HCT116 (cell line): ENCODE measurements around the gene EXD3. TPM values are rescaled to one million over a fixed set of nuclear protein-coding genes. Genes with fewer than 3 reads are reported as not detected.
A peak's percentile ranks its signal among the peaks of the same experiment; 100 is the strongest.

Source experiments
- ATAC-seq: fragments of 200-7000 bp; cut with Tn5 transposase; 2 replicates; pipeline ENCODE4 v1.9.1; 2020; ENCODE audit warnings: mild to moderate bottlenecking, moderate library complexity
- BruUV-seq: library from RNA; stranded (reverse); fragments of 400-500 nt; replicated peaks from 2 replicates; lab custom pipeline; 2021; lab: Mats Ljungman, UMichigan
- CTCF ChIA-PET: fragments of 300-600 bp; sonication (Branson Sonifier 250); formaldehyde crosslinking; loops from one replicate; lab custom pipeline; 2021; ENCODE audit warnings: antibody characterized with exemption; lab: Charles Lee
- POLR2A ChIA-PET: fragments of 300-600, 350-600 bp; sonication (Branson Sonifier 250); formaldehyde crosslinking; loops from one replicate; lab custom pipeline; 2021; ENCODE audit warnings: antibody characterized with exemption; lab: Charles Lee
- RAD21 ChIA-PET, 2 experiments: fragments of 300-600 bp; sonication (Branson Sonifier 250); formaldehyde crosslinking; loops; one replicate each; lab custom pipeline; 2023; ENCODE audit warnings: low total read pairs in 2 of 2; ENCODE audit not compliant: uncharacterized antibody in 2 of 2, unreplicated experiment in 2 of 2, low non-redundant PET in 1 of 2; lab: Charles Lee
- DNase-seq: peaks from one replicate; pipeline ENCODE4 v3.0.0-alpha.2; 2010; ENCODE audit warnings: low read depth, low spot score
- H2AFZ ChIP-seq: fragments of 200-600 bp; shearing (Covaris generic), sonication (generic); 2 replicates; pipeline ENCODE4 v1.6.1; 2017; ENCODE audit warnings: low read depth, mixed run types, mixed read lengths, antibody characterized with exemption, low read length; ENCODE audit not compliant: poor library complexity, severe bottlenecking
- H3K27ac ChIP-seq: 2 replicates; pipeline ENCODE4 v1.5.1; 2012; ENCODE audit warnings: low read depth, low read length
- H3K27me3 ChIP-seq: fragments of 200-600 bp; sonication (generic); 2 replicates; pipeline ENCODE4 v1.6.1; 2016; ENCODE audit warnings: mixed run types, low read length, mixed read lengths; ENCODE audit not compliant: insufficient read depth
- H3K36me3 ChIP-seq, 2 experiments: fragments of 200-500 bp in 1 of 2; fragments of 200-600 bp in 1 of 2; sonication (Bioruptor generic) in 1 of 2; sonication (generic) in 1 of 2; 2 replicates each; pipeline versions ENCODE4 v1.5.1 to v1.6.1; 2014 to 2016; ENCODE audit warnings: low read length in 2 of 2, inconsistent platforms in 1 of 2, mixed read lengths in 1 of 2, mixed run types in 1 of 2; ENCODE audit not compliant: insufficient read depth in 2 of 2, control insufficient read depth in 1 of 2
- H3K4me1 ChIP-seq, 2 experiments: fragments of 200-600 bp in 1 of 2; sonication (generic) in 1 of 2; 2 replicates each; pipeline versions ENCODE4 v1.5.1 to v1.6.1; 2012 to 2017; ENCODE audit warnings: low read length in 2 of 2, inconsistent platforms in 1 of 2, mild to moderate bottlenecking in 1 of 2, mixed read lengths in 1 of 2, mixed run types in 1 of 2, moderate library complexity in 1 of 2; ENCODE audit not compliant: insufficient read depth in 2 of 2, control insufficient read depth in 1 of 2
- H3K4me2 ChIP-seq: fragments of 200-600 bp; sonication (generic); 2 replicates; pipeline ENCODE4 v1.6.1; 2017; ENCODE audit warnings: mixed run types, low read length, mixed read lengths
- H3K4me3 ChIP-seq, 2 experiments: fragments of 200-600 bp in 1 of 2; sonication (generic) in 1 of 2; replicated peaks in 1 of 2; 2 replicates each; pipeline ENCODE4 v1.5.1; 2011 to 2016; ENCODE audit warnings: low read length in 2 of 2, control low read depth in 1 of 2, low read depth in 1 of 2, mild to moderate bottlenecking in 1 of 2, mixed read lengths in 1 of 2, mixed run types in 1 of 2
- H3K79me2 ChIP-seq: fragments of 200-600 bp; sonication (generic); 2 replicates; pipeline ENCODE4 v1.6.1; 2017; ENCODE audit warnings: mild to moderate bottlenecking, mixed run types, low read length, moderate library complexity, mixed read lengths; ENCODE audit not compliant: insufficient read depth
- H3K9ac ChIP-seq: fragments of 200-600 bp; sonication (generic); 2 replicates; pipeline ENCODE4 v1.6.1; 2016; ENCODE audit warnings: low read length, mixed read lengths
- H3K9me2 ChIP-seq: fragments of 200-600 bp; sonication (generic), shearing (Covaris generic); 2 replicates; pipeline ENCODE4 v1.6.1; 2017; ENCODE audit warnings: mixed run types, mild to moderate bottlenecking, moderate library complexity; ENCODE audit not compliant: insufficient read depth
- H3K9me3 ChIP-seq, 2 experiments: fragments of 200-500 bp in 1 of 2; fragments of 200-600 bp in 1 of 2; sonication (Bioruptor generic) in 1 of 2; sonication (generic) in 1 of 2; 2 replicates each; pipeline ENCODE4 v1.6.1; 2014 to 2017; ENCODE audit warnings: low read length in 2 of 2, mixed read lengths in 2 of 2, inconsistent platforms in 1 of 2, low read depth in 1 of 2, mild to moderate bottlenecking in 1 of 2, mixed run types in 1 of 2, moderate library complexity in 1 of 2; ENCODE audit not compliant: control insufficient read depth in 1 of 2, insufficient read depth in 1 of 2
- H4K20me1 ChIP-seq: fragments of 200-600 bp; sonication (generic), shearing (Covaris generic); 2 replicates; pipeline ENCODE4 v1.6.1; 2017; ENCODE audit warnings: mixed run types, mild to moderate bottlenecking, moderate library complexity; ENCODE audit not compliant: insufficient read depth
- CBX3 ChIP-seq: IDR thresholded peaks from 2 replicates; pipeline ENCODE4 v1.6.1; 2012; ENCODE audit warnings: low read depth
- CEBPB ChIP-seq: IDR thresholded peaks from 2 replicates; pipeline ENCODE4 v1.6.1; 2012; ENCODE audit warnings: low read depth
- EGR1 ChIP-seq: IDR thresholded peaks from 2 replicates; pipeline ENCODE4 v1.6.1; 2012; ENCODE audit warnings: low read depth
- ELF1 ChIP-seq: IDR thresholded peaks from 2 replicates; pipeline ENCODE4 v1.6.1; 2012; ENCODE audit warnings: low read depth, borderline replicate concordance
- EZH2phosphoT487 ChIP-seq: fragments of 200-600 bp; IDR thresholded peaks from 2 replicates; pipeline ENCODE4 v1.6.1; 2018; ENCODE audit warnings: antibody characterized with exemption, borderline replicate concordance
- JUND ChIP-seq: IDR thresholded peaks from 2 replicates; pipeline ENCODE4 v1.6.1; 2012
- POLR2A ChIP-seq: IDR thresholded peaks from 2 replicates; pipeline ENCODE4 v1.7.0; 2011; ENCODE audit warnings: borderline replicate concordance; ENCODE audit not compliant: insufficient read depth, insufficient read length; ENCODE audit errors: extremely low read depth
- POLR2AphosphoS5 ChIP-seq: IDR thresholded peaks from 2 replicates; pipeline ENCODE4 v1.6.1; 2011; ENCODE audit warnings: mild to moderate bottlenecking, low read depth, low read length, moderate library complexity
- SIN3A ChIP-seq: IDR thresholded peaks from 2 replicates; pipeline ENCODE4 v1.6.1; 2012; ENCODE audit warnings: low read depth
- SP1 ChIP-seq: IDR thresholded peaks from 2 replicates; pipeline ENCODE4 v1.6.1; 2012; ENCODE audit warnings: low read depth
- SRF ChIP-seq: IDR thresholded peaks from 2 replicates; pipeline ENCODE4 v1.6.1; 2012; ENCODE audit warnings: low read depth
- TCF7L2 ChIP-seq: IDR thresholded peaks from 2 replicates; pipeline ENCODE4 v1.7.0; 2011; ENCODE audit warnings: borderline replicate concordance, inconsistent platforms; ENCODE audit not compliant: insufficient read depth, insufficient read length; ENCODE audit errors: extremely low read depth
- ZFX ChIP-seq: fragments of 450-650 bp; IDR thresholded peaks from 2 replicates; pipeline ENCODE4 v1.6.1; 2017
- ZNF274 ChIP-seq: fragments of 200-500 bp; sonication (Bioruptor generic); IDR thresholded peaks from 2 replicates; pipeline ENCODE4 v1.6.1; 2014; ENCODE audit warnings: mild to moderate bottlenecking, low read depth, low read length, inconsistent platforms
- intact Hi-C: fragments of 100-400 bp; cut with micrococcal nuclease; formaldehyde crosslinking; loops from 2 replicates; pipeline ENCODE4 v1.10.0; 2022
- total RNA-seq: library from RNA; stranded (reverse); gene quantifications from one replicate; pipeline ENCODE4 v1.2.1, GENCODE V29; 2021; ENCODE audit not compliant: unreplicated experiment
- TF ChIP-seq, protein P1 (sequence below), 3 experiments: fragments of 200-600 bp in 1 of 3; sonication (generic) in 1 of 3; IDR thresholded peaks in 2 of 3; conservative IDR thresholded peaks in 1 of 3; 2 replicates each; pipeline ENCODE4 v1.5.1; 2012 to 2017; ENCODE audit warnings: low read depth in 2 of 3, low read length in 2 of 3, antibody characterized with exemption in 1 of 3, borderline replicate concordance in 1 of 3, control low read depth in 1 of 3, mild to moderate bottlenecking in 1 of 3, mixed read lengths in 1 of 3, mixed run types in 1 of 3, moderate library complexity in 1 of 3; ENCODE audit not compliant: insufficient read depth in 1 of 3
- TF ChIP-seq, protein P2 (sequence below): IDR thresholded peaks from 2 replicates; pipeline ENCODE4 v1.6.1; 2012
- TF ChIP-seq, protein P3 (sequence below): IDR thresholded peaks from 2 replicates; pipeline ENCODE4 v1.6.1; 2012
- TF ChIP-seq, protein P4 (sequence below): IDR thresholded peaks from 2 replicates; pipeline ENCODE4 v1.6.1; 2012; ENCODE audit warnings: low read depth

Gene EXD3
- total RNA-seq, 1 experiment from 2014 or later: 25.4 TPM

DNA sequence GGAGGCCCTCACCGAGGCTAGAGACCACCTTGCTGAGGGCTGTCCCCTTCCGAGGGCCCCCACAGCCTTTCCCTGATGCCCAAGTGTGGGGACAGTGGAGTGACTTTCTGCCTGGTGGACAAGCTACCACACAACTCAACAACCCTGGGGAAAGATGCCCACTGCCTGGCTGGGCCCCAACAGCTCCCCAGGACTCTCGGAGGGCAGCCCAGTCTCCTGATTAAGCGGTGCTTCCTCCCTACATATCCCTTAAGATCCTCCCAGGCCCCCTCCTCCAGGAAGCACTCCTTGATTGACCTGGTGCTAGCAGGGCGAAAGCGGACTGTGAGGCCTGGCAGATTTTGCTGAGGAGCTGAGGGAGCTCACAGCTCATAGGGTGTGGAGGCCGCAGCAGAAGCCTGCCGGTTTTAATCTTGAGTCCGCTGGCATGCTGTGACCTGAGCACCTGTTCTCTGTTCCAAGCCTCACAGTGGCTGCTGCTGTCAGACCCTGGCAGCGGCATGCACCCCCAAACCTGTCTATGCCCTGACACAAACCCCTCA, 34.0 kb upstream of the EXD3 start:
- H3K4me3 ChIP-seq: no peak overlapping the region
- ChIA-PET POLR2A (no interaction called here), CTCF (no interaction called here)
- DNase-seq (no peak), ATAC-seq (no peak)
- H3K9ac ChIP-seq: no peak overlapping the region
- intact Hi-C loops: no loop called here
- no peak overlapping the region for H2AFZ ChIP-seq
- H3K36me3 ChIP-seq: peaks cover 11 to 40% of the 10 kb centered on the region in 2 experiments; a peak in 2 of 4 replicates
- peak overlapping the region; percentile 81; the same call in 1 of the 2 replicates for H3K27ac ChIP-seq
- BruUV-seq: no TSS peak
- H3K9me3 ChIP-seq: no peaks in the 10 kb centered on the region
- peak overlapping the region; percentile 94 for H3K4me2 ChIP-seq
- no peaks in the 10 kb centered on the region for H3K27me3 ChIP-seq
- peaks cover 27 to 68% of the 10 kb centered on the region in 2 experiments for H3K4me1 ChIP-seq
- no peak for TF ChIP-seq ZNF274
- TF ChIP-seq, protein P1, sequence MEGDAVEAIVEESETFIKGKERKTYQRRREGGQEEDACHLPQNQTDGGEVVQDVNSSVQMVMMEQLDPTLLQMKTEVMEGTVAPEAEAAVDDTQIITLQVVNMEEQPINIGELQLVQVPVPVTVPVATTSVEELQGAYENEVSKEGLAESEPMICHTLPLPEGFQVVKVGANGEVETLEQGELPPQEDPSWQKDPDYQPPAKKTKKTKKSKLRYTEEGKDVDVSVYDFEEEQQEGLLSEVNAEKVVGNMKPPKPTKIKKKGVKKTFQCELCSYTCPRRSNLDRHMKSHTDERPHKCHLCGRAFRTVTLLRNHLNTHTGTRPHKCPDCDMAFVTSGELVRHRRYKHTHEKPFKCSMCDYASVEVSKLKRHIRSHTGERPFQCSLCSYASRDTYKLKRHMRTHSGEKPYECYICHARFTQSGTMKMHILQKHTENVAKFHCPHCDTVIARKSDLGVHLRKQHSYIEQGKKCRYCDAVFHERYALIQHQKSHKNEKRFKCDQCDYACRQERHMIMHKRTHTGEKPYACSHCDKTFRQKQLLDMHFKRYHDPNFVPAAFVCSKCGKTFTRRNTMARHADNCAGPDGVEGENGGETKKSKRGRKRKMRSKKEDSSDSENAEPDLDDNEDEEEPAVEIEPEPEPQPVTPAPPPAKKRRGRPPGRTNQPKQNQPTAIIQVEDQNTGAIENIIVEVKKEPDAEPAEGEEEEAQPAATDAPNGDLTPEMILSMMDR (IDR thresholded peaks at IDR 0.05 in 2 of 3, conservative IDR thresholded peaks at IDR 0.05 in 1 of 3; ENCODE audit: borderline replicate concordance in 1 of 3, insufficient read depth in 1 of 3, low read depth in 2 of 3, low read length in 2 of 3): no peak
- TF ChIP-seq CBX3: no peak
- TF ChIP-seq POLR2AphosphoS5: no peak
- TF ChIP-seq SP1: no peak
- no peak for TF ChIP-seq EZH2phosphoT487
- TF ChIP-seq, protein P2, sequence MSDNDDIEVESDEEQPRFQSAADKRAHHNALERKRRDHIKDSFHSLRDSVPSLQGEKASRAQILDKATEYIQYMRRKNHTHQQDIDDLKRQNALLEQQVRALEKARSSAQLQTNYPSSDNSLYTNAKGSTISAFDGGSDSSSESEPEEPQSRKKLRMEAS: no peak
- TF ChIP-seq, protein P3, sequence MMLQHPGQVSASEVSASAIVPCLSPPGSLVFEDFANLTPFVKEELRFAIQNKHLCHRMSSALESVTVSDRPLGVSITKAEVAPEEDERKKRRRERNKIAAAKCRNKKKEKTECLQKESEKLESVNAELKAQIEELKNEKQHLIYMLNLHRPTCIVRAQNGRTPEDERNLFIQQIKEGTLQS: no peak
- no peak for TF ChIP-seq POLR2A
- no peak for TF ChIP-seq ZFX
- no peak for TF ChIP-seq TCF7L2
- TF ChIP-seq SIN3A: no peak
- TF ChIP-seq, protein P4, sequence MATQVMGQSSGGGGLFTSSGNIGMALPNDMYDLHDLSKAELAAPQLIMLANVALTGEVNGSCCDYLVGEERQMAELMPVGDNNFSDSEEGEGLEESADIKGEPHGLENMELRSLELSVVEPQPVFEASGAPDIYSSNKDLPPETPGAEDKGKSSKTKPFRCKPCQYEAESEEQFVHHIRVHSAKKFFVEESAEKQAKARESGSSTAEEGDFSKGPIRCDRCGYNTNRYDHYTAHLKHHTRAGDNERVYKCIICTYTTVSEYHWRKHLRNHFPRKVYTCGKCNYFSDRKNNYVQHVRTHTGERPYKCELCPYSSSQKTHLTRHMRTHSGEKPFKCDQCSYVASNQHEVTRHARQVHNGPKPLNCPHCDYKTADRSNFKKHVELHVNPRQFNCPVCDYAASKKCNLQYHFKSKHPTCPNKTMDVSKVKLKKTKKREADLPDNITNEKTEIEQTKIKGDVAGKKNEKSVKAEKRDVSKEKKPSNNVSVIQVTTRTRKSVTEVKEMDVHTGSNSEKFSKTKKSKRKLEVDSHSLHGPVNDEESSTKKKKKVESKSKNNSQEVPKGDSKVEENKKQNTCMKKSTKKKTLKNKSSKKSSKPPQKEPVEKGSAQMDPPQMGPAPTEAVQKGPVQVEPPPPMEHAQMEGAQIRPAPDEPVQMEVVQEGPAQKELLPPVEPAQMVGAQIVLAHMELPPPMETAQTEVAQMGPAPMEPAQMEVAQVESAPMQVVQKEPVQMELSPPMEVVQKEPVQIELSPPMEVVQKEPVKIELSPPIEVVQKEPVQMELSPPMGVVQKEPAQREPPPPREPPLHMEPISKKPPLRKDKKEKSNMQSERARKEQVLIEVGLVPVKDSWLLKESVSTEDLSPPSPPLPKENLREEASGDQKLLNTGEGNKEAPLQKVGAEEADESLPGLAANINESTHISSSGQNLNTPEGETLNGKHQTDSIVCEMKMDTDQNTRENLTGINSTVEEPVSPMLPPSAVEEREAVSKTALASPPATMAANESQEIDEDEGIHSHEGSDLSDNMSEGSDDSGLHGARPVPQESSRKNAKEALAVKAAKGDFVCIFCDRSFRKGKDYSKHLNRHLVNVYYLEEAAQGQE: no peak
- no peak for TF ChIP-seq ELF1
- no peak for TF ChIP-seq CEBPB
- TF ChIP-seq EGR1: no peak
- TF ChIP-seq SRF: no peak
- TF ChIP-seq JUND: no peak
- TF ChIP-seq, all 23 proteins: peak for 0
- RAD21 ChIA-PET: no interaction called here
- H3K79me2 ChIP-seq: peaks cover 47% of the 10 kb centered on the region
- H4K20me1 ChIP-seq: peaks cover 4% of the 10 kb centered on the region; the same call in 1 of the 2 replicates
- H3K9me2 ChIP-seq: no peaks in the 10 kb centered on the region
